ENCODE results near the gene EBF3. TPM values are rescaled to one million over a fixed set of nuclear protein-coding genes. Genes with fewer than 3 reads are reported as not detected.
A peak's percentile ranks its signal among the peaks of the same experiment; 100 is the strongest.

The EBF3 gene
- total RNA-seq, 1 experiment from 2014 or later = 0.12 TPM

- TF ChIP-seq, protein P1, sequence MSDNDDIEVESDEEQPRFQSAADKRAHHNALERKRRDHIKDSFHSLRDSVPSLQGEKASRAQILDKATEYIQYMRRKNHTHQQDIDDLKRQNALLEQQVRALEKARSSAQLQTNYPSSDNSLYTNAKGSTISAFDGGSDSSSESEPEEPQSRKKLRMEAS (IDR thresholded peaks at IDR 0.05) = no peak
- TF ChIP-seq, protein P2, sequence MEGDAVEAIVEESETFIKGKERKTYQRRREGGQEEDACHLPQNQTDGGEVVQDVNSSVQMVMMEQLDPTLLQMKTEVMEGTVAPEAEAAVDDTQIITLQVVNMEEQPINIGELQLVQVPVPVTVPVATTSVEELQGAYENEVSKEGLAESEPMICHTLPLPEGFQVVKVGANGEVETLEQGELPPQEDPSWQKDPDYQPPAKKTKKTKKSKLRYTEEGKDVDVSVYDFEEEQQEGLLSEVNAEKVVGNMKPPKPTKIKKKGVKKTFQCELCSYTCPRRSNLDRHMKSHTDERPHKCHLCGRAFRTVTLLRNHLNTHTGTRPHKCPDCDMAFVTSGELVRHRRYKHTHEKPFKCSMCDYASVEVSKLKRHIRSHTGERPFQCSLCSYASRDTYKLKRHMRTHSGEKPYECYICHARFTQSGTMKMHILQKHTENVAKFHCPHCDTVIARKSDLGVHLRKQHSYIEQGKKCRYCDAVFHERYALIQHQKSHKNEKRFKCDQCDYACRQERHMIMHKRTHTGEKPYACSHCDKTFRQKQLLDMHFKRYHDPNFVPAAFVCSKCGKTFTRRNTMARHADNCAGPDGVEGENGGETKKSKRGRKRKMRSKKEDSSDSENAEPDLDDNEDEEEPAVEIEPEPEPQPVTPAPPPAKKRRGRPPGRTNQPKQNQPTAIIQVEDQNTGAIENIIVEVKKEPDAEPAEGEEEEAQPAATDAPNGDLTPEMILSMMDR (IDR thresholded peaks at IDR 0.05 in 2 of 3, conservative IDR thresholded peaks at IDR 0.05 in 1 of 3; ENCODE audit: borderline replicate concordance in 1 of 3, insufficient read depth in 1 of 3, low read depth in 2 of 3, low read length in 2 of 3) = peak; percentile 38 to 74 (median 61); a peak in 5 of 6 replicates
- TF ChIP-seq RAD21 (IDR thresholded peaks at IDR 0.05; ENCODE audit: low read depth) = peak; percentile 37; the same call in 1 of the 2 replicates
- H3K27ac ChIP-seq (ENCODE audit: low read depth, low read length) = no peak overlapping the region
- ChIA-PET CTCF (interaction anchor here (1.2 kb wide), 1 partner anchor 12 kb away, joined by 4 read pairs; no protein-coding TSS in a partner anchor), POLR2A (no interaction called here), RAD21 (ENCODE audit: low non-redundant PET in 1 of 2, low total read pairs in 2 of 2, uncharacterized antibody in 2 of 2, unreplicated experiment in 2 of 2) (no interaction called here)
- H3K4me2 ChIP-seq (ENCODE audit: low read length) = no peak overlapping the region
- H3K4me3 ChIP-seq (replicated peaks in 1 of 2; ENCODE audit: low read depth in 1 of 2, low read length in 2 of 2) = no peak overlapping the region
- H3K9me2 ChIP-seq (ENCODE audit: insufficient read depth) = no peaks in the 10 kb centered on the region
- H3K36me3 ChIP-seq (ENCODE audit: control insufficient read depth in 1 of 2, insufficient read depth in 2 of 2, low read length in 2 of 2) = no peaks in the 10 kb centered on the region
- H2AFZ ChIP-seq (ENCODE audit: low read depth, low read length, poor library complexity, severe bottlenecking) = no peak overlapping the region
- H3K79me2 ChIP-seq (ENCODE audit: insufficient read depth, low read length) = no peaks in the 10 kb centered on the region
- no peaks in the 10 kb centered on the region for H4K20me1 ChIP-seq (ENCODE audit: insufficient read depth)
- ATAC-seq (peak; percentile 97), DNase-seq (ENCODE audit: low read depth, low spot score) (no peak)
- intact Hi-C loops (cut with micrococcal nuclease) = loop anchor here (10.0 kb wide), 1 partner anchor 97 kb away; no protein-coding TSS in a partner anchor
- 0 out of 2 replicates have a peak, but pooled peaks cover 4% of the 10 kb centered on the region for H3K27me3 ChIP-seq (ENCODE audit: insufficient read depth, low read length)
- no TSS peak for BruUV-seq (replicated peaks)
- no peak overlapping the region for H3K9ac ChIP-seq (ENCODE audit: low read length)
- no peaks in the 10 kb centered on the region for H3K4me1 ChIP-seq (ENCODE audit: control insufficient read depth in 1 of 2, insufficient read depth in 2 of 2, low read length in 2 of 2)
- H3K9me3 ChIP-seq (ENCODE audit: control insufficient read depth in 1 of 2, insufficient read depth in 1 of 2, low read depth in 1 of 2, low read length in 2 of 2) = no peaks in the 10 kb centered on the region
Measured at GRCh38 chr10:129877773-129878371, 86.2 kb downstream of the EBF3 start.

GRCh38 chr10:129876838-129877237 lies 87.2 kb downstream of the EBF3 start:
- no peak overlapping the region for H2AFZ ChIP-seq (ENCODE audit: low read depth, low read length, poor library complexity, severe bottlenecking)
- no peaks in the 10 kb centered on the region for H4K20me1 ChIP-seq (ENCODE audit: insufficient read depth)
- H3K36me3 ChIP-seq (ENCODE audit: control insufficient read depth in 1 of 2, insufficient read depth in 2 of 2, low read length in 2 of 2) = no peaks in the 10 kb centered on the region
- intact Hi-C loops (cut with micrococcal nuclease) = loop anchor here (10.0 kb wide), 1 partner anchor 98 kb away; no protein-coding TSS in a partner anchor
- H3K4me1 ChIP-seq (ENCODE audit: control insufficient read depth in 1 of 2, insufficient read depth in 2 of 2, low read length in 2 of 2) = no peaks in the 10 kb centered on the region
- no TSS peak for BruUV-seq (replicated peaks)
- H3K9ac ChIP-seq (ENCODE audit: low read length) = no peak overlapping the region
- CTCF ChIA-PET = interaction anchor here (0.7 to 1.0 kb wide), 2 partner anchors 10 to 23 kb away, joined by 3 to 4 read pairs; no protein-coding TSS in a partner anchor
- H3K4me3 ChIP-seq (replicated peaks in 1 of 2; ENCODE audit: low read depth in 1 of 2, low read length in 2 of 2) = no peak overlapping the region
- ATAC-seq (no peak), DNase-seq (ENCODE audit: low read depth, low spot score) (no peak)
- no peak overlapping the region for H3K27ac ChIP-seq (ENCODE audit: low read depth, low read length)
- RAD21 ChIA-PET (ENCODE audit: low non-redundant PET in 1 of 2, low total read pairs in 2 of 2, uncharacterized antibody in 2 of 2, unreplicated experiment in 2 of 2) = no interaction called here
- H3K9me2 ChIP-seq (ENCODE audit: insufficient read depth) = no peaks in the 10 kb centered on the region
- no peak overlapping the region for H3K4me2 ChIP-seq (ENCODE audit: low read length)
- no peaks in the 10 kb centered on the region for H3K79me2 ChIP-seq (ENCODE audit: insufficient read depth, low read length)
- POLR2A ChIA-PET = no interaction called here
- no peaks in the 10 kb centered on the region for H3K9me3 ChIP-seq (ENCODE audit: control insufficient read depth in 1 of 2, insufficient read depth in 1 of 2, low read depth in 1 of 2, low read length in 2 of 2)
- 0 out of 2 replicates have a peak, but pooled peaks cover 2% of the 10 kb centered on the region for H3K27me3 ChIP-seq (ENCODE audit: insufficient read depth, low read length)
- no peak for TF ChIP-seq POLR2A (IDR thresholded peaks at IDR 0.05; ENCODE audit: borderline replicate concordance, extremely low read depth, insufficient read depth, insufficient read length)
- TF ChIP-seq, protein P2 (IDR thresholded peaks at IDR 0.05 in 2 of 3, conservative IDR thresholded peaks at IDR 0.05 in 1 of 3; ENCODE audit: borderline replicate concordance in 1 of 3, insufficient read depth in 1 of 3, low read depth in 2 of 3, low read length in 2 of 3) = no peak
- TF ChIP-seq SIN3A (IDR thresholded peaks at IDR 0.05; ENCODE audit: low read depth) = no peak
- no peak for TF ChIP-seq ELF1 (IDR thresholded peaks at IDR 0.05; ENCODE audit: borderline replicate concordance, low read depth)
- TF ChIP-seq, protein P3, sequence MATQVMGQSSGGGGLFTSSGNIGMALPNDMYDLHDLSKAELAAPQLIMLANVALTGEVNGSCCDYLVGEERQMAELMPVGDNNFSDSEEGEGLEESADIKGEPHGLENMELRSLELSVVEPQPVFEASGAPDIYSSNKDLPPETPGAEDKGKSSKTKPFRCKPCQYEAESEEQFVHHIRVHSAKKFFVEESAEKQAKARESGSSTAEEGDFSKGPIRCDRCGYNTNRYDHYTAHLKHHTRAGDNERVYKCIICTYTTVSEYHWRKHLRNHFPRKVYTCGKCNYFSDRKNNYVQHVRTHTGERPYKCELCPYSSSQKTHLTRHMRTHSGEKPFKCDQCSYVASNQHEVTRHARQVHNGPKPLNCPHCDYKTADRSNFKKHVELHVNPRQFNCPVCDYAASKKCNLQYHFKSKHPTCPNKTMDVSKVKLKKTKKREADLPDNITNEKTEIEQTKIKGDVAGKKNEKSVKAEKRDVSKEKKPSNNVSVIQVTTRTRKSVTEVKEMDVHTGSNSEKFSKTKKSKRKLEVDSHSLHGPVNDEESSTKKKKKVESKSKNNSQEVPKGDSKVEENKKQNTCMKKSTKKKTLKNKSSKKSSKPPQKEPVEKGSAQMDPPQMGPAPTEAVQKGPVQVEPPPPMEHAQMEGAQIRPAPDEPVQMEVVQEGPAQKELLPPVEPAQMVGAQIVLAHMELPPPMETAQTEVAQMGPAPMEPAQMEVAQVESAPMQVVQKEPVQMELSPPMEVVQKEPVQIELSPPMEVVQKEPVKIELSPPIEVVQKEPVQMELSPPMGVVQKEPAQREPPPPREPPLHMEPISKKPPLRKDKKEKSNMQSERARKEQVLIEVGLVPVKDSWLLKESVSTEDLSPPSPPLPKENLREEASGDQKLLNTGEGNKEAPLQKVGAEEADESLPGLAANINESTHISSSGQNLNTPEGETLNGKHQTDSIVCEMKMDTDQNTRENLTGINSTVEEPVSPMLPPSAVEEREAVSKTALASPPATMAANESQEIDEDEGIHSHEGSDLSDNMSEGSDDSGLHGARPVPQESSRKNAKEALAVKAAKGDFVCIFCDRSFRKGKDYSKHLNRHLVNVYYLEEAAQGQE (IDR thresholded peaks at IDR 0.05; ENCODE audit: low read depth) = no peak
- no peak for TF ChIP-seq POLR2AphosphoS5 (IDR thresholded peaks at IDR 0.05; ENCODE audit: low read depth, low read length)
- no peak for TF ChIP-seq RAD21 (IDR thresholded peaks at IDR 0.05; ENCODE audit: low read depth)
- TF ChIP-seq CBX3 (IDR thresholded peaks at IDR 0.05; ENCODE audit: low read depth) = no peak
- no peak for TF ChIP-seq EGR1 (IDR thresholded peaks at IDR 0.05; ENCODE audit: low read depth)

Measured in HCT116 (cell line).